Effector memory CD8-positive, alpha-beta T cell (primary cell): ENCODE results near the gene RBSN.

Experiments used
- ATAC-seq: fragments of 150-1000 bp; cut with Tn5 transposase; replicated peaks from 2 replicates; pipeline ENCODE4 v1.10.0; 2021; ENCODE audit warnings: mild to moderate bottlenecking, moderate library complexity
- DNase-seq, 3 experiments: peaks; one replicate each; pipeline ENCODE4 v3.0.0; 2021
- H3K27ac Mint-ChIP-seq, 2 donors: one replicate each; pipeline ENCODE4 v1.8.0; 2022; ENCODE audit warnings: mild to moderate bottlenecking in 2 of 2, mixed read lengths in 2 of 2, moderate library complexity in 2 of 2
- H3K27me3 Mint-ChIP-seq, 2 donors: one replicate each; pipeline ENCODE4 v1.8.0; 2022; ENCODE audit warnings: mixed read lengths in 2 of 2
- H3K36me3 Mint-ChIP-seq: one replicate; pipeline ENCODE4 v1.8.0; 2022; ENCODE audit warnings: mild to moderate bottlenecking, moderate library complexity, mixed read lengths; ENCODE audit not compliant: insufficient read depth
- H3K4me1 Mint-ChIP-seq, 2 donors: one replicate each; pipeline ENCODE4 v1.8.0; 2022; ENCODE audit warnings: low read depth in 2 of 2, mixed read lengths in 2 of 2
- H3K4me3 Mint-ChIP-seq, 2 donors: one replicate each; pipeline ENCODE4 v1.8.0; 2022; ENCODE audit warnings: mild to moderate bottlenecking in 2 of 2, mixed read lengths in 2 of 2, moderate library complexity in 2 of 2
- H3K9me3 Mint-ChIP-seq, 2 donors: one replicate each; pipeline ENCODE4 v1.8.0; 2022; ENCODE audit warnings: mixed read lengths in 2 of 2

RBSN gene

DNA sequence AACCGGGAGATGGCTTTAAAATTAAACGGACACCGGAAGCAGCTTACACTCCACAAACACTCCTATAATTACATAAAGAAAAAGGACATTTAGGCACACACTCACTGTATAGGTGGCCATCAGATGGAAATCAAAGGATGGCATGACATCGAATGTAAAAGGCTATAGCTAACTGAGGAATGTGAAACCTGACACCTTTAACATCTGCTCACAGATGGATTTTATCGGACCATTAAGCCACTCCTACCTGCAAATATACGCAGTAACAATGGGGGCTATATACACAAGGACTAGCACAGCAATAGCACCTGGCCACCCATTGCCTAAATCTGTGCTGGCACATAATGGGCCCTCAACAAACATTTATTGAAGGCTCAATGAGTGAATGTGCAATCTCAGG, 14.5 kb upstream of the RBSN start:
- no peak overlapping the region for H3K4me3 Mint-ChIP-seq
- DNase-seq (no peak), ATAC-seq (no peak)
- peaks cover 0 to 9% of the 10 kb centered on the region in 2 donors for H3K27me3 Mint-ChIP-seq
- no peaks in the 10 kb centered on the region for H3K9me3 Mint-ChIP-seq
- no peaks in the 10 kb centered on the region for H3K36me3 Mint-ChIP-seq
- H3K4me1 Mint-ChIP-seq = peaks cover 0 to 3% of the 10 kb centered on the region in 2 donors
- H3K27ac Mint-ChIP-seq = no peak overlapping the region

GRCh38 chr3:15112011-15112410, 13.1 kb upstream of the RBSN start:
- Mint-ChIP-seq H3K9me3 (no peaks in the 10 kb centered on the region), H3K36me3 (no peaks in the 10 kb centered on the region), H3K4me3 (no peak overlapping the region), H3K27me3 (peaks cover 6 to 24% of the 10 kb centered on the region in 2 donors), H3K4me1 (peaks cover 10 to 11% of the 10 kb centered on the region in 2 donors), H3K27ac (no peak overlapping the region)
- ATAC-seq (no peak), DNase-seq (no peak)

- peaks cover 14 to 26% of the 10 kb centered on the region in 2 donors for H3K27me3 Mint-ChIP-seq
- ATAC-seq (no peak), DNase-seq (no peak)
- H3K27ac Mint-ChIP-seq = no peak overlapping the region
- H3K36me3 Mint-ChIP-seq = no peaks in the 10 kb centered on the region
- no peak overlapping the region for H3K4me3 Mint-ChIP-seq
- H3K9me3 Mint-ChIP-seq = no peaks in the 10 kb centered on the region
- H3K4me1 Mint-ChIP-seq = peaks cover 10 to 11% of the 10 kb centered on the region in 2 donors
These were observed 11.3 kb upstream of the RBSN start for GRCh38 chr3:15110206-15110605.

DNA sequence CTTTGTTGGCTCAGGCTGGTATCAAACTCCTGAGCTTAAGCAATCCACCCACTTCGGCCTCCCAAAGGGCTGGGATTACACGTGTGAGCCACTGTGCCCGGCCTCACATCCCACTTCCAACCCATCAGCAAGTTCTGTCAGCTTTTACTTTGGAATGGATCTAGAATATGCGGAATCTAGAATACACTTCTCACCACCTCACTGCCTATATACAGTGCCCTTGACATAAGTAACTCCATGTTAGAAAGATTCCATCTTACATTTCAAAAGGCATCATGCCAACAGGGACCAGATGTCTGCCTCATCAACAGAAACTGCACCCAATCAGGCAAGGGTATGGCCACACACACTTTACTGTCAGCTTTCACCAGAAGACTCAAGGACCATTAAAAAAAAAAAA, 9.9 kb upstream of the RBSN start:
- H3K36me3 Mint-ChIP-seq = no peaks in the 10 kb centered on the region
- no peak overlapping the region for H3K4me3 Mint-ChIP-seq
- H3K9me3 Mint-ChIP-seq = no peaks in the 10 kb centered on the region
- DNase-seq (no peak), ATAC-seq (no peak)
- H3K27me3 Mint-ChIP-seq = peaks cover 14 to 26% of the 10 kb centered on the region in 2 donors
- H3K27ac Mint-ChIP-seq = no peak overlapping the region
- H3K4me1 Mint-ChIP-seq = peaks cover 10 to 11% of the 10 kb centered on the region in 2 donors

DNA sequence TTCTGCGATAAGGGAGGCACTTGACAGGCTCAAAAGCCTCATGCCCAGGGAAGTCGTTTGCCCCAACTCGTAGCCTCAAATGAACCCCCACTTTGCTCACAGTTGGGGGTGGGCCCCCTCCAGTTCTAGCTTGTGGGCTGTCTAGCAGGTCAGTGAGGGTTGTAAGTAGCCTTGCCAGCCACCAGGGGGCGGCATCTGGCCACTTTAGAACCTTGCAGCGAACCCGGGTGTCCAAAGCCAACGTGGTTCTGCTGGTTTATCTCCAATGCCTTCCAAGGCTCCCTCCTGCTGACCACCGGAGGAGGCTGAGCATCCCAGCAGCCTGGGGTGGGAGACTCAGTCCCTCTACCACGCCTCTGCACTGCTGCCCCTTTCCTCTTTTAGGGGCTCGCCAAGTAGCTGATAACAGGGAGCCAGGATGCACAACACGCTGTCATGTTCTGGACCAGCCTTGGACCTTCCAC, 9.2 kb upstream of the RBSN start:
- Mint-ChIP-seq H3K4me3 (no peak overlapping the region), H3K36me3 (no peaks in the 10 kb centered on the region), H3K4me1 (peaks cover 10 to 11% of the 10 kb centered on the region in 2 donors), H3K9me3 (no peaks in the 10 kb centered on the region), H3K27me3 (peaks cover 14 to 26% of the 10 kb centered on the region in 2 donors), H3K27ac (peak overlapping the region in 1 of 2 donors; percentile 35)
- DNase-seq = peak; percentile 64 to 71 (median 67)
- peak; percentile 99 for ATAC-seq

- H3K4me3 Mint-ChIP-seq = no peak overlapping the region
- peaks cover 10 to 11% of the 10 kb centered on the region in 2 donors for H3K4me1 Mint-ChIP-seq
- no peaks in the 10 kb centered on the region for H3K9me3 Mint-ChIP-seq
- DNase-seq (no peak), ATAC-seq (no peak)
- H3K27ac Mint-ChIP-seq = no peak overlapping the region
- H3K36me3 Mint-ChIP-seq = no peaks in the 10 kb centered on the region
- H3K27me3 Mint-ChIP-seq = peaks cover 15 to 33% of the 10 kb centered on the region in 2 donors
These were observed 8.4 kb upstream of the RBSN start for GRCh38 chr3:15107075-15107947.

GRCh38 chr3:15102836-15103235, 3.9 kb upstream of the RBSN start:
- peaks cover 18 to 20% of the 10 kb centered on the region in 2 donors for H3K27me3 Mint-ChIP-seq
- DNase-seq (no peak), ATAC-seq (no peak)
- peaks cover 15% of the 10 kb centered on the region for H3K36me3 Mint-ChIP-seq
- H3K4me1 Mint-ChIP-seq = peaks cover 19 to 21% of the 10 kb centered on the region in 2 donors
- no peaks in the 10 kb centered on the region for H3K9me3 Mint-ChIP-seq
- no peak overlapping the region for H3K4me3 Mint-ChIP-seq
- no peak overlapping the region for H3K27ac Mint-ChIP-seq

DNA sequence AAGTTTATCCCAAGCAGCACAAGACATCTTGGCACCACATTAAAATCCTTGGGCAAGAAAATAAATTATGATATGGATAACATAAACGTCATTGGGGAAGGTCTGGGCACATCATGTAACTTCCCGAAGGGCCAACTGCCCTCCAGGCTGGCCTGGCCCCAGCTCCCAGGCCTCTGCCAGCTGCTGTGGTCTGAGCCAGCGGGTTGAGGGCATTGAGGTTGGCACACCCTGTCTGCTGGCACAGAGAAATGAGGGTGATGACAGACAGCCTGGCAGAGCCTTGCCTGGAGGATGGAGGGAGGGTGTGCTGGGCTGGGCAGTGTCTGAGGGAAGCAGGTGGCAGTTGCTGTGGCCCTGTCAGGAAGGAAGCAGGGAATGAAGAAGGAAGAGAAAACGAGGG, 3.3 kb upstream of the RBSN start:
- DNase-seq (no peak), ATAC-seq (no peak)
- Mint-ChIP-seq H3K4me3 (no peak overlapping the region), H3K27me3 (peaks cover 12 to 17% of the 10 kb centered on the region in 2 donors), H3K27ac (no peak overlapping the region), H3K4me1 (peaks cover 18 to 23% of the 10 kb centered on the region in 2 donors), H3K9me3 (no peaks in the 10 kb centered on the region), H3K36me3 (peaks cover 17% of the 10 kb centered on the region)

DNA sequence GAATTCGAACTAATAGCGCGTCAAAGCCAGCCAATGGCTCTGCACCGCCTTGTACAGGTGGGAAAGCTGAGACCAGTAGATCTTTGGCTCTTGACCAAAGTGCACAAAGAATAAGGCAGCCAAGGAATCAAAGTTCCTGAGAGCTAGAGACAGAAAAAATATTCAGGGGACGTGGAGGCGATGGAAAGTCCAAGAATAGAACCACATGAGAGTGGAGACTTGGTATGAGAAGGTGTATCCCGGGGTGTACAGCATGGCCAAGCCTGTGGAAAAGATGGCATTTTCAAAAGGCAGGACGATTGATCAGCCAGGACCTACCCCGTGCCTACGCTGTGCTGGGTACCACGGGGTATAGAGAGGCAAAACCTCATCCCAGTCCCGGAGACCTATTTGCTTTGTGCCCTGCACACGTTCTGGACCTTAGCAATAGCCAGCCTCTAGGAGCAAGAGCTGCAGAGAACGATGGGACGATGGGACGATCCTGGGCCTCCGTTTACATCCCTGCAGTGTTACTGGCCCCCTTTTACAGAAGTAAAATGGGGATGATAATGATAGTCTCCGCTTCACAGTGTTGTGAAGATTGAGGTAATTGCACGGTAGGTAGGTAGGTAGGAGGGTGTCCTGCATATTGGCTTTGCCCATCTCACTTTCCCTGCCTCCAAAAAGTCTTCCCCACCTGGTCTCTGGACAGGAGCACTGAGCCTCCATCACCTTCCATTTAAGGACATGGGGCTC, 583 bp upstream of the RBSN start:
- H3K36me3 Mint-ChIP-seq = peaks cover 30% of the 10 kb centered on the region
- H3K4me1 Mint-ChIP-seq = peaks cover 18 to 21% of the 10 kb centered on the region in 2 donors
- peaks cover 7% of the 10 kb centered on the region in 2 donors for H3K27me3 Mint-ChIP-seq
- peak in 2 of 3 experiments; percentile 5 to 9 for DNase-seq
- no peaks in the 10 kb centered on the region for H3K9me3 Mint-ChIP-seq
- peak overlapping the region; percentile 95 to 97 for H3K27ac Mint-ChIP-seq
- no peak for ATAC-seq
- H3K4me3 Mint-ChIP-seq = peak overlapping the region; percentile 81 to 88

DNA sequence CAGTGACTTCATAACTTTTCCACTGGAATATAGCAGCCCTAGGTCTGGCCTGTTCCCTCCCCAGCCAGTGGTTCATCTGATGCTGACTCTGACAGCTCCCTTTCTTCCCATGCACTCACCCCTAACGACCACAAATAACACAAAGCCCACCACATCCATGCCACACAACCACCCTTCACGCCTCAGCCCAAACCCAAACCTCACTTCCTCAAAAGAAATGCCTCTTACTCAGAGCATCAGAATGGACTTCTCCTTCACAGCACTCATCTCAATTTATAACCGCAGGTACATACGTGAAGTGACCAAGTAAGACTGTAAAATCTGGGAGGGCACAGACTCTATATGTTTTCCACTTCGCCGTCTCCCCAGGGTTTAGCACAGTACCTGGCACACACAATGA, 1.1 kb downstream of the RBSN start:
- H3K27me3 Mint-ChIP-seq = peaks cover 6 to 7% of the 10 kb centered on the region in 2 donors
- H3K4me3 Mint-ChIP-seq = peak overlapping the region; percentile 81 to 88
- H3K4me1 Mint-ChIP-seq = peaks cover 18 to 21% of the 10 kb centered on the region in 2 donors
- DNase-seq = peak; percentile 33 to 42 (median 38)
- H3K36me3 Mint-ChIP-seq = peaks cover 45% of the 10 kb centered on the region
- ATAC-seq = no peak
- H3K9me3 Mint-ChIP-seq = no peaks in the 10 kb centered on the region
- H3K27ac Mint-ChIP-seq = peak overlapping the region; percentile 95 to 97

GRCh38 chr3:15096046-15096445, 2.9 kb downstream of the RBSN start:
- H3K4me1 Mint-ChIP-seq = peaks cover 18 to 21% of the 10 kb centered on the region in 2 donors
- no peak overlapping the region for H3K4me3 Mint-ChIP-seq
- no peaks in the 10 kb centered on the region for H3K27me3 Mint-ChIP-seq
- H3K27ac Mint-ChIP-seq = peak overlapping the region in 1 of 2 donors; percentile 10
- DNase-seq (no peak), ATAC-seq (no peak)
- H3K9me3 Mint-ChIP-seq = no peaks in the 10 kb centered on the region
- peaks cover 49% of the 10 kb centered on the region for H3K36me3 Mint-ChIP-seq

DNA sequence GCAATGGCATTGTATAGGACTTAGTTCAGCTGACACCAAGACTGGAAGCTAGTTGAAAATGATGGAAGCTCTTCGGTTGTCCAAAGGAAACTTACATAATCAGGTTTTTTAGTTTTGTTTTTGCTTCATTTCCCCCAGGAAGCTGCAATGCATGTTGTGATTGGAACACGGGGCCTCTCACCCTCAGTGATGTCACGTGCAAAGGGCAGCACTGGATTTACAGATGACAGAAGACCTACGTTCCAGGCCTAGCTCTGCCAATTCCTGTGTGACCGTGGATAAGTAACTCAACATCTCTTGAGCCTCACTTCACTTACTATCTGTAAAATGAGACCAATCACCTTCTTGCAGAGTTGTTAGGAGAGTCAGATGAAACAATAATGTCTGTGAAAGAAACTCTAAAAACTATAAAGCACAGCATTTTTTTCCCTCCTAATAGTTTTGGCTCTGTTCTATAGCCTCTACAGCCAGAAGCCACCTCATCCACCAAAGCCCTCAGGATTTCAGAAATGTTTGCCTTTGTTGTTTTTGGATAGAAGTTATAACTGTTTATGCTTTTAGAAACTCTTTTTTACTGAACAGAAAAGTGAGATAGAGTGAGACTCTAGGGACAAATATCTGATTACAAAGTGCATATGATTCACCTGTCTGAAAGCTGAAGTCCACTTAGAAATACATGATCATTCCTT, 4.6 kb downstream of the RBSN start:
- no peak for ATAC-seq
- Mint-ChIP-seq H3K27me3 (no peaks in the 10 kb centered on the region), H3K36me3 (peaks cover 63% of the 10 kb centered on the region)

DNA sequence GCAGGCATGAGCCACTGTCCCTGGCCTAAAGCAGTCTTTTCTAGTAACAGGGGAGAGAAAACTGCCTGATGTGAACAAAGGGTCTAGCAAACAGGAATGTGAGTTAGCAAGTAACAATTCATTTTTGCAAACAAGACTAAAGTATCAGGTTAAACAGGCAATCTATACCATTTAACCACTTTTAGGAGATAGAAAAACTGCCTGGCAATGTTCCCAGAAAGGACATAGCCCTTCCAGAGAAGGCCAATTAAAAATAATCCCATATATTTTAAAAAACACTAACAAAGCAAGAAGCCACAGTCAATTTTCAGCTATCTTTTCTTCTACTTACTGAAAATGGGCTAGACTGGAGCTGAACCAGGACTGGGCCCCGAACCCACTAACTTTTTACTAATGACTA, 6.3 kb downstream of the RBSN start:
- Mint-ChIP-seq H3K9me3 (no peaks in the 10 kb centered on the region), H3K36me3 (peaks cover 61% of the 10 kb centered on the region), H3K27me3 (no peaks in the 10 kb centered on the region), H3K4me1 (peaks cover 2 to 7% of the 10 kb centered on the region in 2 donors), H3K27ac (no peak overlapping the region), H3K4me3 (no peak overlapping the region)
- no peak for ATAC-seq
- no peak for DNase-seq

More for the DNA sequence above, 4.6 kb downstream of the RBSN start:
- no peak overlapping the region for H3K4me3 Mint-ChIP-seq
- no peak overlapping the region for H3K27ac Mint-ChIP-seq
- no peaks in the 10 kb centered on the region for H3K9me3 Mint-ChIP-seq
- no peak for DNase-seq
- H3K4me1 Mint-ChIP-seq = peaks cover 13 to 20% of the 10 kb centered on the region in 2 donors
